Measurements from ENCODE around the gene RNF123. TPM values are rescaled to one million over a fixed set of nuclear protein-coding genes. Genes with fewer than 3 reads are reported as not detected.
"Not testable (repeated sequence)": the region's sequence is repeated elsewhere in the genome, so short reads cannot be mapped to it uniquely, and the experiment has no call there.

The RNF123 gene
- total and polyA plus RNA-seq, 2 experiments from 2014 or later, result 27.7 to 39.1 TPM

GRCh38 chr3:49686346-49686745 is 3.0 kb upstream of the RNF123 start:
- Histone ChIP-seq H3K27ac (peak overlapping the region; percentile 70), H3K4me2 (peak overlapping the region; percentile 75), H3K4me3 (peak overlapping the region; percentile 6), H3K79me2 (peaks cover 21% of the 10 kb centered on the region), H2AFZ (peak overlapping the region; percentile 16)
- peak; percentile 77 for DNase-seq (ENCODE audit: low spot score)
- under 1% methylated on average over 22 of the region's 29 CpGs for WGBS (ENCODE audit: low lambda C conversion rate, missing lambda C conversion rate)
- not testable (repeated sequence) for H3K9me2 ChIP-seq (replicated peaks; ENCODE audit: insufficient read depth); H3K36me3 ChIP-seq (replicated peaks; ENCODE audit: insufficient read depth, low read depth); H3K9me3 ChIP-seq (ENCODE audit: low read depth); H3K27me3 ChIP-seq; H3K4me1 ChIP-seq (ENCODE audit: insufficient read depth); H4K20me1 ChIP-seq (ENCODE audit: insufficient read depth, poor library complexity, severe bottlenecking)

- not testable (repeated sequence) for H3K36me3 ChIP-seq (replicated peaks; ENCODE audit: insufficient read depth, low read depth); H3K4me1 ChIP-seq (ENCODE audit: insufficient read depth); H3K9me2 ChIP-seq (replicated peaks; ENCODE audit: insufficient read depth); H3K9me3 ChIP-seq (ENCODE audit: low read depth); H3K27me3 ChIP-seq; H4K20me1 ChIP-seq (ENCODE audit: insufficient read depth, poor library complexity, severe bottlenecking)
- peak overlapping the region; percentile 6 for H3K4me3 ChIP-seq
- H3K4me2 ChIP-seq, result peak overlapping the region; percentile 75
- 11% methylated on average over 41 of the region's 44 CpGs for WGBS (ENCODE audit: low lambda C conversion rate, missing lambda C conversion rate)
- peak overlapping the region; percentile 74 for H2AFZ ChIP-seq
- peaks cover 24% of the 10 kb centered on the region for H3K79me2 ChIP-seq
- peak overlapping the region; percentile 70 for H3K27ac ChIP-seq
- peak; percentile 90 for DNase-seq (ENCODE audit: low spot score)
These were observed 2.5 kb upstream of the RNF123 start for GRCh38 chr3:49686769-49687423.

GRCh38 chr3:49687424-49687795 is 1.9 kb upstream of the RNF123 start:
- not testable (repeated sequence) for H3K27me3 ChIP-seq; H3K4me3 ChIP-seq; H3K36me3 ChIP-seq (replicated peaks; ENCODE audit: insufficient read depth, low read depth); H3K4me1 ChIP-seq (ENCODE audit: insufficient read depth); H3K9me2 ChIP-seq (replicated peaks; ENCODE audit: insufficient read depth); H4K20me1 ChIP-seq (ENCODE audit: insufficient read depth, poor library complexity, severe bottlenecking); H3K9me3 ChIP-seq (ENCODE audit: low read depth); DNase-seq (ENCODE audit: low spot score); H2AFZ ChIP-seq
- H3K4me2 ChIP-seq, result peak overlapping the region; percentile 75
- 98% methylated on average over 11 of the region's 12 CpGs for WGBS (ENCODE audit: low lambda C conversion rate, missing lambda C conversion rate)
- peaks cover 28% of the 10 kb centered on the region for H3K79me2 ChIP-seq
- peak overlapping the region; percentile 70 for H3K27ac ChIP-seq

GRCh38 chr3:49688338-49689045 is 865 bp upstream of the RNF123 start:
- peaks cover 37% of the 10 kb centered on the region for H3K79me2 ChIP-seq
- peak overlapping the region; percentile 93 for H3K4me2 ChIP-seq
- not testable (repeated sequence) for H4K20me1 ChIP-seq (ENCODE audit: insufficient read depth, poor library complexity, severe bottlenecking); H3K27me3 ChIP-seq; H3K36me3 ChIP-seq (replicated peaks; ENCODE audit: insufficient read depth, low read depth); H3K9me3 ChIP-seq (ENCODE audit: low read depth); H3K4me1 ChIP-seq (ENCODE audit: insufficient read depth); H3K9me2 ChIP-seq (replicated peaks; ENCODE audit: insufficient read depth)
- peak overlapping the region; percentile 97 for H2AFZ ChIP-seq
- H3K27ac ChIP-seq, result peak overlapping the region; percentile 95
- 70% methylated on average over 7 of the region's 7 CpGs for WGBS (ENCODE audit: low lambda C conversion rate, missing lambda C conversion rate)
- DNase-seq (ENCODE audit: low spot score), result peak; percentile 36
- peak overlapping the region; percentile 51 for H3K4me3 ChIP-seq

- DNase-seq (ENCODE audit: low spot score); H3K27me3 ChIP-seq; H3K36me3 ChIP-seq (replicated peaks; ENCODE audit: insufficient read depth, low read depth); H3K9me3 ChIP-seq (ENCODE audit: low read depth); H3K4me1 ChIP-seq (ENCODE audit: insufficient read depth); H3K9me2 ChIP-seq (replicated peaks; ENCODE audit: insufficient read depth); H4K20me1 ChIP-seq (ENCODE audit: insufficient read depth, poor library complexity, severe bottlenecking): not testable (repeated sequence)
- Histone ChIP-seq H3K79me2 (peaks cover 45% of the 10 kb centered on the region), H2AFZ (peak overlapping the region; percentile 90), H3K27ac (peak overlapping the region; percentile 95), H3K4me2 (peak overlapping the region; percentile 93), H3K4me3 (peak overlapping the region; percentile 95)
- WGBS (ENCODE audit: low lambda C conversion rate, missing lambda C conversion rate), result 13% methylated on average over 16 of the region's 16 CpGs
These were observed 709 bp downstream of the RNF123 start for GRCh38 chr3:49689908-49690624.

GRCh38 chr3:49690856-49691255 is 1.5 kb downstream of the RNF123 start:
- DNase-seq (ENCODE audit: low spot score); H3K9me3 ChIP-seq (ENCODE audit: low read depth); H3K36me3 ChIP-seq (replicated peaks; ENCODE audit: insufficient read depth, low read depth); H3K4me1 ChIP-seq (ENCODE audit: insufficient read depth); H3K27ac ChIP-seq; H2AFZ ChIP-seq; H3K27me3 ChIP-seq; H3K4me3 ChIP-seq; H4K20me1 ChIP-seq (ENCODE audit: insufficient read depth, poor library complexity, severe bottlenecking); H3K9me2 ChIP-seq (replicated peaks; ENCODE audit: insufficient read depth): not testable (repeated sequence)
- Histone ChIP-seq H3K4me2 (peak overlapping the region; percentile 93), H3K79me2 (peaks cover 45% of the 10 kb centered on the region)
- WGBS (ENCODE audit: low lambda C conversion rate, missing lambda C conversion rate), result 92% methylated on average over 3 of the region's 3 CpGs

- H3K9me3 ChIP-seq (ENCODE audit: low read depth); H2AFZ ChIP-seq; H3K9me2 ChIP-seq (replicated peaks; ENCODE audit: insufficient read depth); H3K27me3 ChIP-seq; H3K36me3 ChIP-seq (replicated peaks; ENCODE audit: insufficient read depth, low read depth); H4K20me1 ChIP-seq (ENCODE audit: insufficient read depth, poor library complexity, severe bottlenecking); H3K27ac ChIP-seq; DNase-seq (ENCODE audit: low spot score); H3K4me1 ChIP-seq (ENCODE audit: insufficient read depth); H3K4me3 ChIP-seq: not testable (repeated sequence)
- H3K79me2 ChIP-seq, result peaks cover 45% of the 10 kb centered on the region
- WGBS (ENCODE audit: low lambda C conversion rate, missing lambda C conversion rate), result 98% methylated on average over 3 of the region's 3 CpGs
- peak overlapping the region; percentile 93 for H3K4me2 ChIP-seq
These were observed 2.1 kb downstream of the RNF123 start for GRCh38 chr3:49691481-49691880.

GRCh38 chr3:49694409-49695070 is 5.2 kb downstream of the RNF123 start:
- H3K79me2 ChIP-seq, result peaks cover 42% of the 10 kb centered on the region
- H3K9me2 ChIP-seq (replicated peaks; ENCODE audit: insufficient read depth); H3K9me3 ChIP-seq (ENCODE audit: low read depth); H3K4me3 ChIP-seq; H3K4me2 ChIP-seq; H3K4me1 ChIP-seq (ENCODE audit: insufficient read depth); H3K36me3 ChIP-seq (replicated peaks; ENCODE audit: insufficient read depth, low read depth); H4K20me1 ChIP-seq (ENCODE audit: insufficient read depth, poor library complexity, severe bottlenecking); DNase-seq (ENCODE audit: low spot score); H2AFZ ChIP-seq; H3K27ac ChIP-seq; H3K27me3 ChIP-seq: not testable (repeated sequence)
- WGBS (ENCODE audit: low lambda C conversion rate, missing lambda C conversion rate), result 53% methylated on average over 6 of the region's 6 CpGs
